GM21528 (cell line): ENCODE results near the gene MAGED4B.
"Not testable (repeated sequence)": the region's sequence is repeated elsewhere in the genome, so short reads cannot be mapped to it uniquely, and the experiment has no call there.

Experiments
- ATAC-seq: cut with Tn5 transposase; IDR thresholded peaks from one replicate; pipeline ENCODE4 v1.9.1; 2021; ENCODE audit warnings: mild to moderate bottlenecking, moderate library complexity; ENCODE audit not compliant: unreplicated experiment, low FRiP score

Gene MAGED4B

GRCh38 chrX:52068666-52069640 lies at the start of gene MAGED4B:
MAGED4B (minus strand) TSS chrX:52069183; CDS start chrX:52068172, 1,011 bp downstream.
- ATAC-seq: not testable (repeated sequence)

GRCh38 chrX:52118262-52118661 lies 49.3 kb upstream of the MAGED4B start:
- no peak for ATAC-seq

- ATAC-seq: no peak
These were observed 13.6 kb upstream of the MAGED4B start for GRCh38 chrX:52082578-52082977.

- no peak for ATAC-seq
These were observed 9.1 kb upstream of the MAGED4B start for GRCh38 chrX:52078131-52078530.

- ATAC-seq: not testable (repeated sequence)
These were observed 26.7 kb downstream of the MAGED4B start for GRCh38 chrX:52042288-52042687.

- no peak for ATAC-seq
These were observed 34.8 kb downstream of the MAGED4B start for GRCh38 chrX:52034211-52034610.

- ATAC-seq: no peak
These were observed 37.6 kb downstream of the MAGED4B start for GRCh38 chrX:52031371-52031770.

GRCh38 chrX:52015794-52016193 lies 53.2 kb downstream of the MAGED4B start:
- ATAC-seq: no peak
